Measurements from ENCODE around the gene GDNF.

The GDNF gene

GRCh38 chr5:37858250-37858649, 18.4 kb upstream of the GDNF start:
- Mint-ChIP-seq H3K36me3 (no peaks in the 10 kb centered on the region), H3K4me1 (no peaks in the 10 kb centered on the region), H3K27me3 (peaks cover 8% of the 10 kb centered on the region), H3K27ac (no peak overlapping the region), H3K4me3 (no peak overlapping the region), H3K9me3 (peaks cover 9% of the 10 kb centered on the region)
- ATAC-seq = no peak

- Mint-ChIP-seq H3K27me3 (peaks cover 2% of the 10 kb centered on the region), H3K9me3 (peaks cover 9% of the 10 kb centered on the region), H3K36me3 (no peaks in the 10 kb centered on the region), H3K4me3 (no peak overlapping the region), H3K4me1 (no peaks in the 10 kb centered on the region), H3K27ac (no peak overlapping the region)
- no peak for ATAC-seq
These were observed 17.9 kb upstream of the GDNF start for GRCh38 chr5:37857696-37858095.

GRCh38 chr5:37855438-37855837, 15.6 kb upstream of the GDNF start:
- no peaks in the 10 kb centered on the region for H3K36me3 Mint-ChIP-seq
- H3K27me3 Mint-ChIP-seq = peaks cover 6% of the 10 kb centered on the region
- H3K9me3 Mint-ChIP-seq = peaks cover 9% of the 10 kb centered on the region
- H3K27ac Mint-ChIP-seq = no peak overlapping the region
- no peaks in the 10 kb centered on the region for H3K4me1 Mint-ChIP-seq
- no peak overlapping the region for H3K4me3 Mint-ChIP-seq
- no peak for ATAC-seq

- H3K27me3 Mint-ChIP-seq = peaks cover 14% of the 10 kb centered on the region
- H3K9me3 Mint-ChIP-seq = peaks cover 7% of the 10 kb centered on the region
- no peak overlapping the region for H3K4me3 Mint-ChIP-seq
- no peaks in the 10 kb centered on the region for H3K4me1 Mint-ChIP-seq
- H3K27ac Mint-ChIP-seq = no peak overlapping the region
- no peak for ATAC-seq
- H3K36me3 Mint-ChIP-seq = no peaks in the 10 kb centered on the region
These were observed 11.5 kb upstream of the GDNF start for GRCh38 chr5:37851305-37851704.

- H3K36me3 Mint-ChIP-seq = no peaks in the 10 kb centered on the region
- H3K27ac Mint-ChIP-seq = no peak overlapping the region
- H3K9me3 Mint-ChIP-seq = peaks cover 4% of the 10 kb centered on the region
- H3K27me3 Mint-ChIP-seq = peaks cover 20% of the 10 kb centered on the region
- no peak for ATAC-seq
- H3K4me1 Mint-ChIP-seq = no peaks in the 10 kb centered on the region
- H3K4me3 Mint-ChIP-seq = no peak overlapping the region
These were observed 10.5 kb upstream of the GDNF start for GRCh38 chr5:37850226-37850865.

GRCh38 chr5:37849641-37850040, 9.8 kb upstream of the GDNF start:
- H3K4me3 Mint-ChIP-seq = no peak overlapping the region
- H3K36me3 Mint-ChIP-seq = no peaks in the 10 kb centered on the region
- no peak for ATAC-seq
- H3K27ac Mint-ChIP-seq = no peak overlapping the region
- H3K27me3 Mint-ChIP-seq = peaks cover 20% of the 10 kb centered on the region
- peaks cover 3% of the 10 kb centered on the region for H3K9me3 Mint-ChIP-seq
- no peaks in the 10 kb centered on the region for H3K4me1 Mint-ChIP-seq

GRCh38 chr5:37847978-37848425, 8.2 kb upstream of the GDNF start:
- peak; percentile 57 for ATAC-seq
- Mint-ChIP-seq H3K36me3 (no peaks in the 10 kb centered on the region), H3K9me3 (no peaks in the 10 kb centered on the region), H3K27ac (no peak overlapping the region), H3K4me1 (no peaks in the 10 kb centered on the region), H3K27me3 (peaks cover 34% of the 10 kb centered on the region), H3K4me3 (no peak overlapping the region)

- Mint-ChIP-seq H3K27ac (no peak overlapping the region), H3K27me3 (peaks cover 41% of the 10 kb centered on the region)
These were observed 7.0 kb upstream of the GDNF start for GRCh38 chr5:37846786-37847310.

GRCh38 chr5:37844009-37844408, 4.2 kb upstream of the GDNF start:
- Mint-ChIP-seq H3K4me1 (no peaks in the 10 kb centered on the region), H3K27me3 (peaks cover 61% of the 10 kb centered on the region), H3K9me3 (no peaks in the 10 kb centered on the region), H3K4me3 (no peak overlapping the region), H3K27ac (no peak overlapping the region), H3K36me3 (no peaks in the 10 kb centered on the region)
- peak; percentile 18 for ATAC-seq

More at GRCh38 chr5:37846786-37847310, 7.0 kb upstream of the GDNF start:
- Mint-ChIP-seq H3K9me3 (no peaks in the 10 kb centered on the region), H3K4me1 (no peaks in the 10 kb centered on the region), H3K36me3 (no peaks in the 10 kb centered on the region), H3K4me3 (no peak overlapping the region)
- ATAC-seq = no peak

GRCh38 chr5:37842048-37842447, 2.2 kb upstream of the GDNF start:
- Mint-ChIP-seq H3K4me3 (no peak overlapping the region), H3K27ac (no peak overlapping the region), H3K9me3 (no peaks in the 10 kb centered on the region), H3K27me3 (peaks cover 80% of the 10 kb centered on the region), H3K4me1 (peaks cover 17% of the 10 kb centered on the region), H3K36me3 (no peaks in the 10 kb centered on the region)
- ATAC-seq = no peak

- Mint-ChIP-seq H3K27me3 (peaks cover 80% of the 10 kb centered on the region), H3K36me3 (no peaks in the 10 kb centered on the region), H3K4me3 (no peak overlapping the region), H3K27ac (no peak overlapping the region), H3K4me1 (peaks cover 26% of the 10 kb centered on the region), H3K9me3 (no peaks in the 10 kb centered on the region)
- ATAC-seq = no peak
These were observed 1.4 kb upstream of the GDNF start for GRCh38 chr5:37841203-37841602.

- ATAC-seq = no peak
- Mint-ChIP-seq H3K4me3 (no peak overlapping the region), H3K36me3 (no peaks in the 10 kb centered on the region), H3K9me3 (no peaks in the 10 kb centered on the region), H3K27me3 (peaks cover 84% of the 10 kb centered on the region), H3K27ac (no peak overlapping the region), H3K4me1 (peaks cover 28% of the 10 kb centered on the region)
These were observed 503 bp upstream of the GDNF start for GRCh38 chr5:37840053-37841034.

- Mint-ChIP-seq H3K27ac (no peak overlapping the region), H3K9me3 (no peaks in the 10 kb centered on the region), H3K36me3 (no peaks in the 10 kb centered on the region), H3K27me3 (peaks cover 93% of the 10 kb centered on the region), H3K4me3 (no peak overlapping the region), H3K4me1 (peaks cover 36% of the 10 kb centered on the region)
- ATAC-seq = no peak
These were observed 904 bp downstream of the GDNF start for GRCh38 chr5:37838933-37839341.

GRCh38 chr5:37838152-37838932, 1.5 kb downstream of the GDNF start:
- H3K36me3 Mint-ChIP-seq = no peaks in the 10 kb centered on the region
- H3K27me3 Mint-ChIP-seq = peaks cover 90% of the 10 kb centered on the region
- ATAC-seq = no peak
- no peak overlapping the region for H3K4me3 Mint-ChIP-seq
- no peaks in the 10 kb centered on the region for H3K9me3 Mint-ChIP-seq
- H3K4me1 Mint-ChIP-seq = peaks cover 36% of the 10 kb centered on the region
- H3K27ac Mint-ChIP-seq = no peak overlapping the region

All from stimulated activated memory B cell treated with anti-CD40 and anti-IgM and Interleukin-4, amounts not matched to agents 10 μg/mL and 1 μg/mL and 100 μg/mL, for 72 hours (primary cell).